GM12864 (cell line): ENCODE data around the gene DAZAP2.

Experiments used
- DNase-seq: peaks from one replicate; pipeline ENCODE4 v3.0.0-alpha.2; 2011; ENCODE audit warnings: low read depth
- H3K4me3 ChIP-seq: 2 replicates; pipeline ENCODE4 v1.5.1; 2011; ENCODE audit warnings: mild to moderate bottlenecking, low read depth, low read length, control low read depth
- CTCF ChIP-seq: IDR thresholded peaks from 2 replicates; pipeline ENCODE4 v1.5.1; 2011; ENCODE audit warnings: low read depth, mild to moderate bottlenecking, moderate library complexity, low read length, control low read depth, inconsistent platforms; ENCODE audit errors: missing control alignments

Gene DAZAP2

GRCh38 chr12:51196547-51196946 is 42.1 kb upstream of the DAZAP2 start:
- no peak for TF ChIP-seq CTCF
- H3K4me3 ChIP-seq, result no peak overlapping the region
- no peak for DNase-seq

GRCh38 chr12:51197736-51198567 is 40.7 kb upstream of the DAZAP2 start:
- DNase-seq, result no peak
- no peak overlapping the region for H3K4me3 ChIP-seq
- no peak for TF ChIP-seq CTCF

- no peak for TF ChIP-seq CTCF
- H3K4me3 ChIP-seq, result no peak overlapping the region
- DNase-seq, result no peak
Observed at GRCh38 chr12:51198568-51199365, 39.9 kb upstream of the DAZAP2 start.

GRCh38 chr12:51199366-51199945 is 39.2 kb upstream of the DAZAP2 start:
- DNase-seq, result no peak
- TF ChIP-seq CTCF, result no peak
- H3K4me3 ChIP-seq, result no peak overlapping the region

- no peak overlapping the region for H3K4me3 ChIP-seq
- DNase-seq, result no peak
- TF ChIP-seq CTCF, result no peak
Observed at GRCh38 chr12:51200156-51200555, 38.5 kb upstream of the DAZAP2 start.

GRCh38 chr12:51200806-51201205 is 37.8 kb upstream of the DAZAP2 start:
- no peak for DNase-seq
- no peak for TF ChIP-seq CTCF
- no peak overlapping the region for H3K4me3 ChIP-seq
